GM12878 (cell line): ENCODE measurements around the gene ASCL4.

Experiments
- BCL11A ChIP-seq: IDR thresholded peaks from 2 replicates; pipeline ENCODE4 v1.6.1; 2011; ENCODE audit warnings: low read depth, low read length
- BRCA1 ChIP-seq: IDR thresholded peaks from 2 replicates; pipeline ENCODE4 v1.6.1; 2011; ENCODE audit warnings: low read depth, low read length, improper control_type of control experiment
- EP300 ChIP-seq, 2 experiments: fragments of 150-350 bp in 1 of 2; IDR thresholded peaks; 2 replicates each; pipeline ENCODE4 v1.6.1; 2011 to 2012; ENCODE audit warnings: low read depth in 2 of 2, low read length in 2 of 2, borderline replicate concordance in 1 of 2, improper control_type of control experiment in 1 of 2, inconsistent platforms in 1 of 2; ENCODE audit not compliant: control insufficient read depth in 1 of 2
- MTA2 ChIP-seq: fragments of 450-650 bp; IDR thresholded peaks from 2 replicates; pipeline ENCODE4 v1.6.1; 2016; ENCODE audit warnings: low read depth, mild to moderate bottlenecking, moderate library complexity
- POLR2AphosphoS2 ChIP-seq: IDR thresholded peaks from 2 replicates; pipeline ENCODE4 v1.6.1; 2011; ENCODE audit warnings: low read depth, mild to moderate bottlenecking, low read length, improper control_type of control experiment, moderate library complexity
- POLR2AphosphoS5 ChIP-seq: IDR thresholded peaks from 2 replicates; pipeline ENCODE4 v1.6.1; 2011; ENCODE audit warnings: mild to moderate bottlenecking, low read length, inconsistent platforms
- TARDBP ChIP-seq: IDR thresholded peaks from 2 replicates; pipeline ENCODE4 v1.6.1; 2016; ENCODE audit warnings: borderline replicate concordance
- ZNF217 ChIP-seq: fragments of 450-650 bp; IDR thresholded peaks from 2 replicates; pipeline ENCODE4 v1.6.1; 2017; ENCODE audit warnings: antibody characterized with exemption, mild to moderate bottlenecking
- TF ChIP-seq, protein P1 (sequence below), 3 experiments: IDR thresholded peaks in 2 of 3; conservative IDR thresholded peaks in 1 of 3; 2 replicates each; pipeline ENCODE4 v1.5.1; 2011; ENCODE audit warnings: low read depth in 3 of 3, low read length in 3 of 3, mild to moderate bottlenecking in 3 of 3, control low read depth in 2 of 3, moderate library complexity in 2 of 3, inconsistent platforms in 1 of 3, mixed read lengths in 1 of 3; ENCODE audit not compliant: control insufficient read depth in 2 of 3, insufficient read depth in 1 of 3; ENCODE audit errors: extremely low read depth in 1 of 3
- TF ChIP-seq, protein P2 (sequence below): IDR thresholded peaks from 2 replicates; pipeline ENCODE4 v1.6.1; 2012; ENCODE audit warnings: mild to moderate bottlenecking, low read depth, low read length

DNA sequence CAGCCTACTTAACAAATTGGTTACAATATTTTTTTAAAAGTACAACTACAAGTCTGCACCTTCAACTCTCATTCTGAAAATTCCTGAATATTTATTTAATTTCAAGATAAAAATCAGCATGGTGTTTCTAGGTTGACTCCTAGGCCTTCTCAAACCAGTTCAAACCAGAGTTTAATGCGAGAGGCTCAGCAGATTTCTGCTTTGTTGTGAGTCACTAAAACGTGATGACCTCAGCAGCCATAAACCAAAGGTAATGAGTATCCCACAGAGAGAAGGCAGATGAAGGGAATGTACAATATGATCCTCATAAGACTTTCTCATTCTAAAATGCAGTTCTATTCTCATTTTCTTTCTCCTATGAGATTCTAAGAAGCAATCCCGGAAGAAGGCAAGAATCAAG, 15.1 kb upstream of the ASCL4 start:
- TF ChIP-seq MTA2 (no peak), BRCA1 (no peak), EP300 (IDR thresholded peaks at IDR 0.05; ENCODE audit: borderline replicate concordance in 1 of 2, control insufficient read depth in 1 of 2, low read depth in 2 of 2, low read length in 2 of 2) (no peak), BCL11A (no peak), ZNF217 (no peak), POLR2AphosphoS2 (no peak), POLR2AphosphoS5 (no peak), TARDBP (no peak)
- TF ChIP-seq, protein P1, sequence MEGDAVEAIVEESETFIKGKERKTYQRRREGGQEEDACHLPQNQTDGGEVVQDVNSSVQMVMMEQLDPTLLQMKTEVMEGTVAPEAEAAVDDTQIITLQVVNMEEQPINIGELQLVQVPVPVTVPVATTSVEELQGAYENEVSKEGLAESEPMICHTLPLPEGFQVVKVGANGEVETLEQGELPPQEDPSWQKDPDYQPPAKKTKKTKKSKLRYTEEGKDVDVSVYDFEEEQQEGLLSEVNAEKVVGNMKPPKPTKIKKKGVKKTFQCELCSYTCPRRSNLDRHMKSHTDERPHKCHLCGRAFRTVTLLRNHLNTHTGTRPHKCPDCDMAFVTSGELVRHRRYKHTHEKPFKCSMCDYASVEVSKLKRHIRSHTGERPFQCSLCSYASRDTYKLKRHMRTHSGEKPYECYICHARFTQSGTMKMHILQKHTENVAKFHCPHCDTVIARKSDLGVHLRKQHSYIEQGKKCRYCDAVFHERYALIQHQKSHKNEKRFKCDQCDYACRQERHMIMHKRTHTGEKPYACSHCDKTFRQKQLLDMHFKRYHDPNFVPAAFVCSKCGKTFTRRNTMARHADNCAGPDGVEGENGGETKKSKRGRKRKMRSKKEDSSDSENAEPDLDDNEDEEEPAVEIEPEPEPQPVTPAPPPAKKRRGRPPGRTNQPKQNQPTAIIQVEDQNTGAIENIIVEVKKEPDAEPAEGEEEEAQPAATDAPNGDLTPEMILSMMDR (IDR thresholded peaks at IDR 0.05 in 2 of 3, conservative IDR thresholded peaks at IDR 0.05 in 1 of 3; ENCODE audit: control insufficient read depth in 2 of 3, extremely low read depth in 1 of 3, insufficient read depth in 1 of 3, low read depth in 3 of 3, low read length in 3 of 3), result no peak
- TF ChIP-seq, protein P2, sequence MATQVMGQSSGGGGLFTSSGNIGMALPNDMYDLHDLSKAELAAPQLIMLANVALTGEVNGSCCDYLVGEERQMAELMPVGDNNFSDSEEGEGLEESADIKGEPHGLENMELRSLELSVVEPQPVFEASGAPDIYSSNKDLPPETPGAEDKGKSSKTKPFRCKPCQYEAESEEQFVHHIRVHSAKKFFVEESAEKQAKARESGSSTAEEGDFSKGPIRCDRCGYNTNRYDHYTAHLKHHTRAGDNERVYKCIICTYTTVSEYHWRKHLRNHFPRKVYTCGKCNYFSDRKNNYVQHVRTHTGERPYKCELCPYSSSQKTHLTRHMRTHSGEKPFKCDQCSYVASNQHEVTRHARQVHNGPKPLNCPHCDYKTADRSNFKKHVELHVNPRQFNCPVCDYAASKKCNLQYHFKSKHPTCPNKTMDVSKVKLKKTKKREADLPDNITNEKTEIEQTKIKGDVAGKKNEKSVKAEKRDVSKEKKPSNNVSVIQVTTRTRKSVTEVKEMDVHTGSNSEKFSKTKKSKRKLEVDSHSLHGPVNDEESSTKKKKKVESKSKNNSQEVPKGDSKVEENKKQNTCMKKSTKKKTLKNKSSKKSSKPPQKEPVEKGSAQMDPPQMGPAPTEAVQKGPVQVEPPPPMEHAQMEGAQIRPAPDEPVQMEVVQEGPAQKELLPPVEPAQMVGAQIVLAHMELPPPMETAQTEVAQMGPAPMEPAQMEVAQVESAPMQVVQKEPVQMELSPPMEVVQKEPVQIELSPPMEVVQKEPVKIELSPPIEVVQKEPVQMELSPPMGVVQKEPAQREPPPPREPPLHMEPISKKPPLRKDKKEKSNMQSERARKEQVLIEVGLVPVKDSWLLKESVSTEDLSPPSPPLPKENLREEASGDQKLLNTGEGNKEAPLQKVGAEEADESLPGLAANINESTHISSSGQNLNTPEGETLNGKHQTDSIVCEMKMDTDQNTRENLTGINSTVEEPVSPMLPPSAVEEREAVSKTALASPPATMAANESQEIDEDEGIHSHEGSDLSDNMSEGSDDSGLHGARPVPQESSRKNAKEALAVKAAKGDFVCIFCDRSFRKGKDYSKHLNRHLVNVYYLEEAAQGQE, result no peak
